Caki2 (cell line): Measurements from ENCODE around the gene COPS3. TPM values are rescaled to one million over a fixed set of nuclear protein-coding genes. Genes with fewer than 3 reads are reported as not detected.
"Not testable (repeated sequence)": the region's sequence is repeated elsewhere in the genome, so short reads cannot be mapped to it uniquely, and the experiment has no call there.

Source experiments
- DNase-seq: peaks from one replicate; pipeline ENCODE4 v3.0.0-alpha.2; 2015; ENCODE audit warnings: low read depth
- in situ Hi-C: cut with HindIII; loops from 2 replicates; pipeline ENCODE4 v1.10.0; 2016; ENCODE audit warnings: low sequenced_read_pairs, low pct_unique_long_range_greater_than_20kb, mixed read lengths
- total RNA-seq: library from RNA; depleted of rRNA; stranded (reverse); fragments of >200 nt; shearing (Covaris generic); gene quantifications from 2 replicates; pipeline ENCODE4 v1.2.3, GENCODE V29; 2014; ENCODE audit warnings: low replicate concordance

COPS3 gene
- total RNA-seq, 1 experiment from 2014 or later = 68.5 TPM

- in situ Hi-C loops = no loop called here
- DNase-seq = no peak
Observed at GRCh38 chr17:17303847-17304490, 22.9 kb upstream of the COPS3 start.

DNA sequence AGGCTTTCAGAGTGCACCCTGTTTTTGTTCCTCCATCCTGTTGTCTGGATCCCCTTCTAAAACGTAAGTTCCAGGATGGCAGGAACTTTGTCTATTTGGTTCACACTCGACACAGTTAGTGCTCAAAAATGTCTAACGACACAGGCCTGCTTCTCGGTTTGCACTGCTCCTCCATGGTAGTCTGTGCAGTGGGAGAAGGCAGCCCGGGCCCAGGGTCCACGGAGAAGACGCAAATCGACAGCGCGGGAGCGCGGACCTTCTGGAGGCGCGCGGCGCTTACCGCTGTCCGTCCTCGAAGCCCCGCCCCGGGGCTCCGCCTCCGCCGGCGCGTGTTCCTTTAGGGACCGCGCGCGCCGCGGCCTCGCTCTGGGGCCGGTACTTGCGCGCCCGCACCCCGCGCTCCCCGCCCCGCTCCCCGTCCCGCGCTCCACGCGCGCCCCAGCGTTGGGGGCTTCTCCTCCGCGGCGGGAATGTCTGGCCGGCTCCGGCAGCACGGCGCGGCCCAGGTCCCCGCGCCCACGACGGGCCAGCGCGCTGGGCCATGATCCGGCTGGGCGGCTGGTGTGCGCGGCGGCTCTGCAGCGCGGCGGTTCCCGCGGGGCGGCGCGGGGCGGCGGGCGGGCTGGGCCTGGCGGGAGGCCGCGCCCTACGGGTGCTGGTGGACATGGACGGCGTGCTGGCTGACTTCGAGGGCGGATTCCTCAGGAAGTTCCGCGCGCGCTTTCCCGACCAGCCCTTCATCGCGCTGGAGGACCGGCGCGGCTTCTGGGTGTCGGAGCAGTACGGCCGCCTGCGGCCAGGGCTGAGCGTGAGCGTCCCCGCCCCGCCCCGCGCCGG lies 22.2 kb upstream of the COPS3 start, which contains the start of gene NT5M:
TSS of gene NT5M (plus strand) at position 364 of the 837 bp plus-strand sequence. CDS start at position 542, 178 bp downstream.
- DNase-seq = peak; percentile 64
- in situ Hi-C loops = no loop called here

GRCh38 chr17:17301659-17302058 lies 20.6 kb upstream of the COPS3 start:
- in situ Hi-C loops = not testable (repeated sequence)

DNA sequence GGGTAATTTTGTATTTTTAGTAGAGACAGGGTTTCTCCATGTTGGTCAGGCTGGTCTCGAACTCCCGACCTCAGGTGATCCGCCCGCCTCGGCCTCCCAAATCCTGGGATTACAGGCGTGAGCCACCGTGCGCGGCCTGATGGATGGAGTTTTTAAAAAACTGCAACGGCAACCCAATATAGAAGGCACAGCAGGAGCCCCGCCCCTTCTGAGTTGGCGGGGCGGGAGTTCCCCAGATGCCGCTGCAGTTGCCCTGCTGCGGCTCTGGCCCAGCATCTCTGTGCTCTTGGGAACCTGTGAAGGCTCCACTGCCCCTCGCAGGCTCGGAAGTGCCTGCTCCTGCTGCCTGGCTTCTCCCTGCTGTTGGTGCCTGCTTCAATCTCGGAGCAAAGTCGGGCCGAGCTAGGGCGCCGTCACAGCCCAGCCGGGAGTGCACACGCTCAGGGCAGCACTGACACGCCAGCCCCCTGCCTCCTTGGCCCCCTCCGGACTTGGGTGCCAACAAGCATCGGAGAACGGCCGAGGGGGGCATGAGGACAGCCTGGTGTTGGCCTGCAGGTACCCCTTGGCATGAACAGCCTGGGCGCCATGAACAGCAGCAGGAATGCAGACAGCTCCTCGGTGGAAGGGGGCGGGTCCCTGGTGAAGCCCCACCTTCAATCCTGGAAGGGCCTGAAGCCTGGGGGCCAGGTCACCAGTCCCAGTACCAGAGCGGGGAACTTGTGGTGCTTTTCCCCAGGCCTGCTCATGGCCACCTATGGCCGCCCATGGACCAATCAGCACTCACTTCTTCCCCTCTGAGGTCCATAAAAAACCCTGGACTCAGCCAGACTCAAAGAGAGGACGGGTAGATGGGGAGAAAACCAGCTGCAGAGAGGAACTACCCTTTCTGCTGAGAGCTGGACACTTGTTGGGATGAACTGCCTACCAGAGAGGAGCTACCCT lies 19.9 kb upstream of the COPS3 start:
- in situ Hi-C loops = no loop called here
- DNase-seq = peak; percentile 77

More at GRCh38 chr17:17301659-17302058, 20.6 kb upstream of the COPS3 start:
- not testable (repeated sequence) for DNase-seq

DNA sequence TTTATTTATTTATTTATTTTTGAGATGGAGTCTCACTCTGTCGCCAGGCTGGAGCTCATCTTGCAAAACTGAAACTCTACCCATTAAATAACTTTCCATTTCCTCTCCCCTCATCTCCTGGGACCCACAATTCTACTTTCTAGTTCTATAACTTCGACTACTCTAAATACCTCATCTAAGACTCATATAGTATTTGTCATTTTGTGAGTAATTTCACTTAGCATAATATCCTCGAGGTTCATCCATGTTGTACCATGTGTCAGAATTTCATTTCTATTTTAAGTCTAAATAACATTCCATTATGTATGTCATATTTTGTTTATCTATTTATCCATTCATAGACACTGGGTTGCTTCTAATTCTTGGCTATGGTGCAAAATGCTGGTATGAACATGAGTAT lies 17.1 kb upstream of the COPS3 start:
- DNase-seq = no peak

DNA sequence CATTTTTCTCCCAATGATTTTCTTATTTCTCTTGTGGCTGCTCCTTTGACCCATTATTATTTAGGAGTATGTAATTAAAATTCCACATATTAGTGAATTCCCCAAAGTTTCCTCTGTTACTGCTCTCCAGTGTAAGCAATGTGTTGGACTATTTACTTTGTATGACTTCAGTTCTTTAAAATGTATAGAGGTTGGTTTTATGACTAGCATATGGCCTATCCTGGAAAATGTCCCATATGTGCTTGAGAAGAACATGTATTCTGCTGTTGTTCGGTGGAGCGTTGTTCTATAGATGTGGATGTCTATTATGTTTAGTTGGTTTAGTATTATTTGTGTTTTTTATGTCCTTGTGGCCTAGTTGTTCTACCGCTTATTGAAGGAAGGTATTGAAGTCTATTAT lies 16.2 kb upstream of the COPS3 start:
- no peak for DNase-seq
- in situ Hi-C loops = no loop called here

More for the DNA sequence above, 17.1 kb upstream of the COPS3 start:
- in situ Hi-C loops = no loop called here

- in situ Hi-C loops = no loop called here
- DNase-seq = no peak
Observed at GRCh38 chr17:17295141-17295540, 14.1 kb upstream of the COPS3 start.

DNA sequence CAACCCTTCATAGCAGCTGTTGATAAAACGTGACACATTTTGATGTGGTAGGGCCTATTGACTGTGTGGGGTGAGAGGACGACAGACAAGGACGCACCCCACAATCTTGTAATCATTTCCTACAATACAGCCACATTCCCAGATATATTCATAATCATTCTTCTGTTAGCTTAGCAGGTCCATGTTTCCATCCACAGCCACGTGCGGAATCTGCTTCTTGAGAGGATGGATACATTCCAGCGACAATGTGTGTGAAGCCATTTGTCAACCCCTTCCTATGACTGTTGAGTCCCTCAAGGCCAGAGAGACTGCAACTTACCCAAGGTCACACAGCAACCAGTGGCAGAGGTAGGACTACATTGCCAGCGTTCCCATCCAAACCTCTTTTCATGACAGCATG lies 8.7 kb upstream of the COPS3 start:
- in situ Hi-C loops = no loop called here
- DNase-seq = no peak

- DNase-seq = no peak
- in situ Hi-C loops = no loop called here
Observed at GRCh38 chr17:17289086-17289485, 8.0 kb upstream of the COPS3 start.

DNA sequence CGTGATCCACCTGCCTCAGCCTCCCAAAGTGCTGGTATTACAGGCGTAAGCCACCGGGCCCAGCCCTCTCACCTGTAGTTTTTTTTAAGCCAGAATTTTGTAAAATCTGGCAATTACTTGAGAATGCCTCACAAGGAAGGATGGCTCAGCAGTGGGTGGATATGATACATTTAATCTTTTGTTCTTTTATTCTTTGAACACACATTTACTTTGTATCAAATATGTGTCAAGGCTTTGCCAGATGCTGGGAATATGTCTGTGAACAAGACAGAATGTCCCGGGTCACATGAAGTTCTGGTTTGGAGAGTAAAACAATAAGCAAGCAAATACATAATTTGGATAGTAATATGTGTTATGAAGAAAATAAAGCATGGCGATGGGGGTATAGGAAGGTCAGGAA lies 4.9 kb upstream of the COPS3 start:
- DNase-seq = no peak

GRCh38 chr17:17279316-17279715 lies 1.7 kb downstream of the COPS3 start:
- DNase-seq = no peak
- in situ Hi-C loops = no loop called here

More for the DNA sequence above, 4.9 kb upstream of the COPS3 start:
- in situ Hi-C loops = no loop called here

DNA sequence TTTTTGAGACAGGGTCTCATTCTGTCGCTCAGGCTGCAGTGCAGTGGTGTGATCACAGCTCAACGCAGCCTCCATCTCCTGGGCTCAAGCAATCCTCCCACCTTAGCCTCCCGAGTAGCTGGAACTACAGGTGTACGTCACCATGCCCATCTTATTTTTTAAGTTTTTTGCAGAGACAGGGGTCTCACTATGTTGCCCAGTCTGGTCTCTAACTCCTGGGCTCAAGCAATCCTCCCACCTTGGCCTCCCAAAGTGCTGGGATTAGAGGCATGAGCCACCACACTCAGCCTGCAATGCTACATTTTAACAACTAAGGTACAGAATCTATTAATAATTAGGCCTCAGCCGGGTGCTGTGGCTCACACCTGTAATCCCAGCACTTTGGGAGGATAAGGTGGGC lies 3.6 kb downstream of the COPS3 start:
- DNase-seq, in situ Hi-C loops: not testable (repeated sequence)

GRCh38 chr17:17275971-17276370 lies 5.1 kb downstream of the COPS3 start:
- no peak for DNase-seq
- in situ Hi-C loops = no loop called here

DNA sequence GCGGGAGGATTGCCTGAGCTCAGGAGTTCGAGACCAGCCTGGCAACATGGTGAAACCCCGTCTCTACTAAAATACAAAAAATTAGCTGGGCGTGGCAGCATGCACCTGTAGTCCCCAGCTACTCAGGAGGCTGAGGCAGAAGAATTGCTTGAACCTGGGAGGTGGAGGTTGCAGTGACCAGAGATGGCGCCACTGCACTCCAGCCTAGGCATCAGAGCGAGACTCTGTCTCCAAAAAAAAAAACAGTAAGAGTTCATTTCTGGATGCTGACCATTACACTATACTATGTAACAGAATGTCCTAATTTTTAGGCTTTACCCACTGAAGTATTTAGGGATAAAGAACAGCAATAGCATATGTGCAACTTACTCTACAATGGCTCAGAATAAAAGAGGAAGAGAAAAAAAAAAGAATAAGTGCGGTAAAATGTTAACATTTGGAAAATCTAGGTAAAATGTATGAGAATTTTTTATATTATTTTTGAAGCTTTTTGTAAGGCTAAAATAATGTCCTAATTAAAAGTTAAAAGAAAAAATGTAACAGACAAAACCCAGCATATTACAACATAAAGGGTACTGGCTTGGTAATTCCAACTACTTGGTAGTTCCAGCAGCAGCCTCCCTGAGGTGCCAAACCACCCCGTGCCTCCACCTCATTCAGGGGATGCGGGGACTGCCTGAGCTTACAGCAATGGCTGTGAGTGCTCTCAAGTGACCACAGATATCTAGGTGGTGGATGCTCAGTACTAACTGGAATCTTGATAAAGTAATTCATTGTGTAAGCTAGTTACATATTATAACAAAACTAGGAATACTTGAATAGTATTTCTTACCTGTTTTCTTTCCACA lies 10.9 kb downstream of the COPS3 start:
- no peak for DNase-seq

GRCh38 chr17:17264430-17264829 lies 16.6 kb downstream of the COPS3 start:
- in situ Hi-C loops = no loop called here
- no peak for DNase-seq

More for the DNA sequence above, 10.9 kb downstream of the COPS3 start:
- in situ Hi-C loops = no loop called here

GRCh38 chr17:17258998-17259397 lies 22.0 kb downstream of the COPS3 start:
- DNase-seq = no peak
- in situ Hi-C loops = no loop called here

DNA sequence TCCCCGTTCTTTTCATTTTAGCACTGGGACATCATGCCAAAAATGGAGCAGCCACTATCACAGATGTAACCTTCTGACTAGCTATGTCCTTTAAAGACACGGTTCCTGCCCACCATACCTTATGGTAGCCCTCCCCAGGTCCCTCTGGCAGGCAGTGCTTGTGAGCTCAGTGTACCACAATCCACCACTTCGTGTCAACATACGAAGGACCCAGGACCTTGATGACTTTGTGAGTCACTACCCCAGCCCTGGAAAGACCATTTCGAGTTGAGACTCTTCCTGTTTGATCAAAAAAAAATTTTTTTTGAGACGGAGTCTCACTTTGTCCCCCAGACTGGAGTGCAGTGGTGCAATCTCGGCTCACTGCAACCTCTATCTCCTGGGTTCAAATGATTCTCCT lies 23.0 kb downstream of the COPS3 start:
- in situ Hi-C loops = no loop called here
- DNase-seq = no peak

DNA sequence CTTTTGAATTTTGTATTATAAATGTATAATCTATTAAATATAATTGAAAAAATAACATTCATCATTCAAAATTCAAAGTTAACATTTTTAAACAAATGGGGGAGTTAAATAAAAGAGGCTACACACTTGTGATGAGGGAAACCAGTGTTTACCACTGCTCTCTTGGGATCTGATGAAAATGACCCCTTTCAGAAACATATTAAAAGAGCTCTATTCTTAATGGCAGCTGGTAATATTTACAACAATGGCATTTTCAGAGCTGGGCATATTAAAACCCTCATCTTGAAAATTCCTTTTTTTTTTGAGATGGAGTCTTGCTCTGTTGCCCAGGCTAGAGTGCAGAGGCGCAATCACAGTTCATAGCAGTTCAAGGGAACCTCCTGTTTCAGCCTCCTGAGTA lies 24.7 kb downstream of the COPS3 start:
- in situ Hi-C loops = no loop called here
- no peak for DNase-seq
